ENCODE measurements around the gene MIDN. TPM values are rescaled to one million over a fixed set of nuclear protein-coding genes. Genes with fewer than 3 reads are reported as not detected.
A peak's percentile ranks its signal among the peaks of the same experiment; 100 is the strongest.
"Not testable (repeated sequence)": the region's sequence is repeated elsewhere in the genome, so short reads cannot be mapped to it uniquely, and the experiment has no call there.

Gene MIDN
- total RNA-seq (126 TPM), polyA plus RNA-seq (1 to 10 TPM; 1.4 to 3.4 (median 1.8) TPM)

DNA sequence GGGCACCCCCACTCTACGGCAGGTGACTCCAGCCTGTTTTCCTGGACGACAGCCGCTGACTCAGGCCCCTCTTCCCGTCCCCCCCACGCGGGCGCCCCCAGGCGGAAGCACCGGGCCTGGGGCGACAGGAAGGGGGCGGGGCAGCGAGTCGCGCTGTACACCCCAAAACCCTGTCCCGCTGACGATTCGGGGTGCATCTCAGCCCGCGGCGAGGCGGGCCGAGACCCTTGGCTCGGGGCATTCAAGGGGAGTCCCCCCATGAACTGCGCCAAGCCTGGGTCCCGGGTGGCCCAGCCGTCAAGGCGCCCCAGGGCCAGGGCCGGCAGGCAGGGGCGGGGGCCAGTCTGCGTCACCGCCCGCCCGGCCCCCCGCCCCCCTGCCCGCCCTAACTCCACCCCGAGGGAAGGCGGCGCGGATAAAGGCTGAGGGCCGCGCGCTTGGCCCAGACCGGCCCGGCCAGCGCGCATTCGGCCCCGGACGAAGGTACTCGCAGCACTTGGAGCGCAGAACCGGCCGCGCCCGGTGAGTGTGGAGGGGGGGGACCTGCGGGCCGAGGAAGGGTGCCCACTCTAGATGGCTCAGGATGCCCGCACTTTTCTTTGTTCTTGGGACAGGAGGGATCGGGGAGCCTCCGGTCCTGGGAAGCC lies at the start of gene MIDN:
TSS of gene MIDN (plus strand) at position 445 of the 647 bp plus-strand sequence. CDS start 1,714 bp downstream, outside the sequence.
- H3K9me3 Mint-ChIP-seq: peaks cover 0 to 2% (median 0%) of the 10 kb centered on the region in 7 donors
- no peak within 1 kb of the TSS for H3K4me3 ChIP-seq (ENCODE audit: low read depth, low read length)
- no peaks in the 10 kb centered on the region for H3K36me3 ChIP-seq (ENCODE audit: control insufficient read depth, insufficient read depth, low read length)
- no peaks in the 10 kb centered on the region for H3K9me3 ChIP-seq (ENCODE audit: control insufficient read depth in 2 of 2, low read length in 2 of 2)
- peak within 1 kb of the TSS in 2 of 3 donors; percentile 59 to 74 for H3K27ac Mint-ChIP-seq
- H3K4me1 Mint-ChIP-seq: peaks cover 0 to 14% (median 7%) of the 10 kb centered on the region in 4 donors
- DNase-seq (peak; percentile 73 to 80 (median 76)), ATAC-seq (ENCODE audit: low read depth in 2 of 2) (peak; percentile 3 to 5)
- no peaks in the 10 kb centered on the region for H3K36me3 Mint-ChIP-seq
- peak within 1 kb of the TSS; percentile 97 for H3K27ac ChIP-seq (ENCODE audit: insufficient read depth, low read length, poor library complexity, severe bottlenecking)
- H3K4me1 ChIP-seq (ENCODE audit: control insufficient read depth, insufficient read depth, low read length, poor library complexity, severe bottlenecking): peaks cover 49% of the 10 kb centered on the region
- no peaks in the 10 kb centered on the region for H3K27me3 ChIP-seq (ENCODE audit: control insufficient read depth, insufficient read depth, low read length)
- peak within 1 kb of the TSS; percentile 72 to 100 (median 75) for H3K4me3 Mint-ChIP-seq
- H3K27me3 Mint-ChIP-seq: no peaks in the 10 kb centered on the region

DNA sequence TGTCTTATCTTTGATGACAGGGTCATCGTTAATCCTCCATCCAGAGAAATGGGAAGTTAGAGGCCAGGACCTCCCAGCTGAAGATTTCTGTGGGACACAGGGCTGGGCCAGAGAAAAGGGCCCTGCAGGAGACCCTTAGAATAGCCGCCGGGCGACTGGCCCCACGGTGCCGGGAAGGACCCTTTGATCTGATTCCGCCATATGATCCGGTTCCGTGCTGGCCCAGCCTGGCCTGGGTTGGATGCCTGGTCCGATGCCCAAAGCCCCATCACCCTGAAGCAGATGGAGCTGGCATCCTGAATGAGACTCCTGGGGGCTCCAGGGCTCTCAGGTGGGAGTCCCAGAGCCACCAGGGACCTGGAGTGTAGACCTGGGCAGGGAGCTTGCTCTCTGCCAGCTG lies 48.9 kb upstream of the MIDN start:
- peaks cover 5 to 11% (median 7%) of the 10 kb centered on the region in 4 donors for H3K4me1 Mint-ChIP-seq
- H3K36me3 ChIP-seq (ENCODE audit: control insufficient read depth, insufficient read depth, low read length): no peaks in the 10 kb centered on the region
- H3K36me3 Mint-ChIP-seq: no peaks in the 10 kb centered on the region
- ATAC-seq (ENCODE audit: low read depth in 2 of 2) (no peak), DNase-seq (no peak)
- H3K27me3 Mint-ChIP-seq: no peaks in the 10 kb centered on the region
- H3K4me1 ChIP-seq (ENCODE audit: control insufficient read depth, insufficient read depth, low read length, poor library complexity, severe bottlenecking): peaks cover 6% of the 10 kb centered on the region
- H3K9me3 ChIP-seq (ENCODE audit: control insufficient read depth in 2 of 2, low read length in 2 of 2): no peaks in the 10 kb centered on the region
- H3K27me3 ChIP-seq (ENCODE audit: control insufficient read depth, insufficient read depth, low read length): no peaks in the 10 kb centered on the region
- no peaks in the 10 kb centered on the region for H3K9me3 Mint-ChIP-seq
- no peak overlapping the region for H3K4me3 Mint-ChIP-seq
- no peak overlapping the region for H3K27ac Mint-ChIP-seq
- no peak overlapping the region for H3K4me3 ChIP-seq (ENCODE audit: low read depth, low read length)
- H3K27ac ChIP-seq (ENCODE audit: insufficient read depth, low read length, poor library complexity, severe bottlenecking): no peak overlapping the region

DNA sequence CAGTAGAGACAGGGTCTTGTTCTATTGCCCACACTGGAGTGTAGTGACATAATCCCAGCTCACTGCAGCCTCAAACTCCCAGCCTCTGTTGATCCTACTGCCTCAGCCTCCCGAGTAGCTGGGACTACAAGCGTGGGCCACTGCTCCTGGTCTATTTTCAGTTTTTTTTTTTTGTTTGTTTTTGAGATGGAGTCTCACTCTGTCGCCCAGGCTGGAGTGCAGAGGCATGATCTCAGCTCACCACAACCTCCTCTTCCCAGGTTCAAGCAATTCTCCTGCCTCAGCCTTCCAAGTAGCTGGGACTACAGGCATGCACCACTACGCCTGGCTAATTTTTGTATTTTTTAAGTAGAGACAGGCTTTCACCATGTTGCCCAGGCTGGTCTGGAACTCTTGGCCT lies 47.8 kb upstream of the MIDN start:
- not testable (repeated sequence) for H3K27me3 ChIP-seq (ENCODE audit: control insufficient read depth, insufficient read depth, low read length); H3K4me3 Mint-ChIP-seq; H3K36me3 ChIP-seq (ENCODE audit: control insufficient read depth, insufficient read depth, low read length); DNase-seq; H3K9me3 Mint-ChIP-seq; H3K4me3 ChIP-seq (ENCODE audit: low read depth, low read length); H3K9me3 ChIP-seq (ENCODE audit: control insufficient read depth in 2 of 2, low read length in 2 of 2); ATAC-seq (ENCODE audit: low read depth in 2 of 2); H3K27me3 Mint-ChIP-seq; H3K27ac ChIP-seq (ENCODE audit: insufficient read depth, low read length, poor library complexity, severe bottlenecking); H3K27ac Mint-ChIP-seq; H3K36me3 Mint-ChIP-seq
- peaks cover 5 to 13% (median 7%) of the 10 kb centered on the region in 4 donors for H3K4me1 Mint-ChIP-seq
- H3K4me1 ChIP-seq (ENCODE audit: control insufficient read depth, insufficient read depth, low read length, poor library complexity, severe bottlenecking): peaks cover 10% of the 10 kb centered on the region

DNA sequence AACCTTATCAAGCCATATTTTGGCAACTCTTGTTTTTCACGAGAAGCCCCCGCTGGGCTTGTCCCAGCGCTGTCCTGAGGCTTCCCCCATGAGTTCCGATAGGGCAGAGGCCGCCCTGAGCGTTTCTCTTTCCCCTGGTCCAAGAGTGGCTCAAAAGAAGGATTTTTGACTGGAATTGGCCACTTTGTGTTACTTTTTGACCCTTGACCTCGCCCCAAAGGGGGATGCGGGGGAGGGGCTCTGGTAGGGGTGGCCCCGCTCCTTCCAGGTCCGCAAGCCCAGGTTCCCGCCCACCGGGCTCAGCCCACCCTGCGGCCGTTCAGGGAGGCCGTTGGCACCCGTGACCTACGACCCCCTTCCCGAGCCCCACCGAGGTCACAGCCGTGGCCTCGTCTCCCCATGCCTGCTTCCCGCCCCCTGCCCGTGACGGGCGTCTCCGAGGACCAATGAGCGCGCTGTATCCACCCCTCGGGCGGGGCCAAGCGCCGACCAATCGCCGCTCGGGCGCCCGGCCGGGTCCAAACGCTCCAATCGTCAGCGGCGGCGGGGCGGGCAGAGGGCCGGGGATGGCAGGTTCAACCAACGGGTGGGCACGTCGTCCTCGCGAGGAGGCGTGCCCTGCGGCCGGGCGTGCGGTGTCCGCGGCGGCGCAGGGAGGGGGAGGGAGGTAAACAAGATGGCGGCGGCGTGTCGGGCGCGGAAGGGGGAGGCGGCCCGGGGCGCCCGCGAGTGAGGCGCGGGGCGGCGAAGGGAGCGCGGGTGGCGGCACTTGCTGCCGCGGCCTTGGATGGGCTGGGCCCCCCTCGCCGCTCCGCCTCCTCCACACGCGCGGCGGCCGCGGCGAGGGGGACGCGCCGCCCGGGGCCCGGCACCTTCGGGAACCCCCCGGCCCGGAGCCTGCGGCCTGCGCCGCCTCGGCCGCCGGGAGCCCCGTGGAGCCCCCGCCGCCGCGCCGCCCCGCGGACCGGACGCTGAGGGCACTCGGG lies 43.0 kb upstream of the MIDN start, which contains the start of gene STK11:
TSS of gene STK11 (plus strand) at position 665 of the 986 bp plus-strand sequence. CDS start 1,136 bp downstream, outside the sequence.
- DNase-seq: peak; percentile 99
- ATAC-seq (ENCODE audit: low read depth in 2 of 2): peak; percentile 95
- H3K36me3 Mint-ChIP-seq: no peaks in the 10 kb centered on the region
- Histone ChIP-seq H3K4me3 (ENCODE audit: low read depth, low read length) (peak within 1 kb of the TSS; percentile 70), H3K9me3 (ENCODE audit: control insufficient read depth in 2 of 2, low read length in 2 of 2) (no peaks in the 10 kb centered on the region), H3K4me1 (ENCODE audit: control insufficient read depth, insufficient read depth, low read length, poor library complexity, severe bottlenecking) (peaks cover 52% of the 10 kb centered on the region), H3K27ac (ENCODE audit: insufficient read depth, low read length, poor library complexity, severe bottlenecking) (peak within 1 kb of the TSS; percentile 76), H3K27me3 (ENCODE audit: control insufficient read depth, insufficient read depth, low read length) (no peaks in the 10 kb centered on the region), H3K36me3 (ENCODE audit: control insufficient read depth, insufficient read depth, low read length) (peaks cover 3% of the 10 kb centered on the region)
- H3K27me3 Mint-ChIP-seq: no peaks in the 10 kb centered on the region
- peaks cover 6 to 39% (median 12%) of the 10 kb centered on the region in 4 donors for H3K4me1 Mint-ChIP-seq
- H3K9me3 Mint-ChIP-seq: no peaks in the 10 kb centered on the region
- H3K4me3 Mint-ChIP-seq: peak within 1 kb of the TSS; percentile 94 to 99 (median 97)
- H3K27ac Mint-ChIP-seq: peak within 1 kb of the TSS; percentile 69 to 96 (median 92)

DNA sequence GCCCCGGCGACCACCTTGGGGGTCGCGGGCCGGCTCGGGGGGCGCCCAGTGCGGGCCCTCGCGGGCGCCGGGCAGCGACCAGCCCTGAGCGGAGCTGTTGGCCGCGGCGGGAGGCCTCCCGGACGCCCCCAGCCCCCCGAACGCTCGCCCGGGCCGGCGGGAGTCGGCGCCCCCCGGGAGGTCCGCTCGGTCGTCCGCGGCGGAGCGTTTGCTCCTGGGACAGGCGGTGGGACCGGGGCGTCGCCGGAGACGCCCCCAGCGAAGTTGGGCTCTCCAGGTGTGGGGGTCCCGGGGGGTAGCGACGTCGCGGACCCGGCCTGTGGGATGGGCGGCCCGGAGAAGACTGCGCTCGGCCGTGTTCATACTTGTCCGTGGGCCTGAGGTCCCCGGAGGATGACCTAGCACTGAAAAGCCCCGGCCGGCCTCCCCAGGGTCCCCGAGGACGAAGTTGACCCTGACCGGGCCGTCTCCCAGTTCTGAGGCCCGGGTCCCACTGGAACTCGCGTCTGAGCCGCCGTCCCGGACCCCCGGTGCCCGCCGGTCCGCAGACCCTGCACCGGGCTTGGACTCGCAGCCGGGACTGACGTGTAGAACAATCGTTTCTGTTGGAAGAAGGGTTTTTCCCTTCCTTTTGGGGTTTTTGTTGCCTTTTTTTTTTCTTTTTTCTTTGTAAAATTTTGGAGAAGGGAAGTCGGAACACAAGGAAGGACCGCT lies 42.1 kb upstream of the MIDN start:
- no peak for ATAC-seq (ENCODE audit: low read depth in 2 of 2)
- H3K9me3 Mint-ChIP-seq: no peaks in the 10 kb centered on the region
- peak overlapping the region; percentile 94 to 99 (median 97) for H3K4me3 Mint-ChIP-seq
- Histone ChIP-seq H3K36me3 (ENCODE audit: control insufficient read depth, insufficient read depth, low read length) (peaks cover 3% of the 10 kb centered on the region), H3K27ac (ENCODE audit: insufficient read depth, low read length, poor library complexity, severe bottlenecking) (peak overlapping the region; percentile 74), H3K4me1 (ENCODE audit: control insufficient read depth, insufficient read depth, low read length, poor library complexity, severe bottlenecking) (peaks cover 56% of the 10 kb centered on the region), H3K9me3 (ENCODE audit: control insufficient read depth in 2 of 2, low read length in 2 of 2) (no peaks in the 10 kb centered on the region), H3K4me3 (ENCODE audit: low read depth, low read length) (peak overlapping the region; percentile 70), H3K27me3 (ENCODE audit: control insufficient read depth, insufficient read depth, low read length) (no peaks in the 10 kb centered on the region)
- H3K27me3 Mint-ChIP-seq: no peaks in the 10 kb centered on the region
- no peaks in the 10 kb centered on the region for H3K36me3 Mint-ChIP-seq
- DNase-seq: no peak
- peak overlapping the region; percentile 67 to 96 (median 92) for H3K27ac Mint-ChIP-seq
- H3K4me1 Mint-ChIP-seq: peaks cover 6 to 42% (median 14%) of the 10 kb centered on the region in 4 donors

DNA sequence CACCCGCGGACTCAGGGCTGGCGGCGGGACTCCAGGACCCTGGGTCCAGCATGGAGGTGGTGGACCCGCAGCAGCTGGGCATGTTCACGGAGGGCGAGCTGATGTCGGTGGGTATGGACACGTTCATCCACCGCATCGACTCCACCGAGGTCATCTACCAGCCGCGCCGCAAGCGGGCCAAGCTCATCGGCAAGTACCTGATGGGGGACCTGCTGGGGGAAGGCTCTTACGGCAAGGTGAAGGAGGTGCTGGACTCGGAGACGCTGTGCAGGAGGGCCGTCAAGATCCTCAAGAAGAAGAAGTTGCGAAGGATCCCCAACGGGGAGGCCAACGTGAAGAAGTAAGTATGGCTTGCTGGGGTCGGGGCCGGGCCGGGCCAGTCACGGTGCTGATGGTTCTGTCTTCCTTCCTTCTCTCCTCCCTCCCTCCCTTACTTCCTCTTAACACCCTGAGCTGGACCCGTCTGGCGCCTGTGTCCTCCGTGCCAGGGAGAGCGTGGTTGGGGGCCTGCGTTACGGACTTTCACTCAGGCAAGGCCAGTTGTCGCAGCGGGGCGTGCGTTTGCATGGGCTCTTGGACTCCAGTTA lies 41.4 kb upstream of the MIDN start:
- H3K27me3 ChIP-seq (ENCODE audit: control insufficient read depth, insufficient read depth, low read length): no peaks in the 10 kb centered on the region
- Mint-ChIP-seq H3K36me3 (peaks cover 3% of the 10 kb centered on the region), H3K4me3 (peak overlapping the region; percentile 94 to 99 (median 97)), H3K9me3 (no peaks in the 10 kb centered on the region), H3K27ac (peak overlapping the region; percentile 67 to 96 (median 92)), H3K27me3 (no peaks in the 10 kb centered on the region), H3K4me1 (peaks cover 6 to 48% (median 14%) of the 10 kb centered on the region in 4 donors)
- peaks cover 63% of the 10 kb centered on the region for H3K4me1 ChIP-seq (ENCODE audit: control insufficient read depth, insufficient read depth, low read length, poor library complexity, severe bottlenecking)
- no peak for ATAC-seq (ENCODE audit: low read depth in 2 of 2)
- H3K27ac ChIP-seq (ENCODE audit: insufficient read depth, low read length, poor library complexity, severe bottlenecking): peak overlapping the region; percentile 74
- DNase-seq: peak; percentile 16 to 65 (median 36)
- no peaks in the 10 kb centered on the region for H3K9me3 ChIP-seq (ENCODE audit: control insufficient read depth in 2 of 2, low read length in 2 of 2)
- H3K36me3 ChIP-seq (ENCODE audit: control insufficient read depth, insufficient read depth, low read length): peaks cover 3% of the 10 kb centered on the region
- peak overlapping the region; percentile 70 for H3K4me3 ChIP-seq (ENCODE audit: low read depth, low read length)

DNA sequence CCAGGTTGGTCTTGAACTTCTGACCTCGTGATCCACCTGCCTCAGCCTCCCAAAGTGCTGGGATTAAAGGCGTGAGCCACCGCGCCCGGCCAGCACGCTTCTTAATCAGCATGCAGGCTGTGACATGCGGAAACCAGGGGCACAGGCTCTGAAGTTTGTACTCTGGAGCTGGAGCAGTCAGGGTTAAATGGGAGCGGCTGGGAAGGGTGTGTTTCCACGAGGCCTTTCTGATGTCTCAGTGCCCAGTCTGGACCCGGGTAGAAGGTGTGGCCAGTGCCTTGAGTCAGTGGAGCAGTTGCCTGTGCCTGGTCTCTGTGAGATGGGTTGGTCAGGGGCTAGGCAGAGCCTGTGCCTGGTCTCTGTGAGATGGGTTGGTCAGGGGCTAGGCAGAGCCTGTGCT lies 39.6 kb upstream of the MIDN start:
- not testable (repeated sequence) for H3K36me3 Mint-ChIP-seq; ATAC-seq (ENCODE audit: low read depth in 2 of 2); H3K27ac ChIP-seq (ENCODE audit: insufficient read depth, low read length, poor library complexity, severe bottlenecking); H3K27me3 ChIP-seq (ENCODE audit: control insufficient read depth, insufficient read depth, low read length); H3K9me3 Mint-ChIP-seq; H3K4me3 ChIP-seq (ENCODE audit: low read depth, low read length); H3K36me3 ChIP-seq (ENCODE audit: control insufficient read depth, insufficient read depth, low read length); H3K9me3 ChIP-seq (ENCODE audit: control insufficient read depth in 2 of 2, low read length in 2 of 2); H3K27me3 Mint-ChIP-seq; H3K27ac Mint-ChIP-seq; DNase-seq
- H3K4me1 ChIP-seq (ENCODE audit: control insufficient read depth, insufficient read depth, low read length, poor library complexity, severe bottlenecking): peaks cover 66% of the 10 kb centered on the region
- Mint-ChIP-seq H3K4me1 (peaks cover 3 to 47% (median 12%) of the 10 kb centered on the region in 4 donors), H3K4me3 (peak overlapping the region; percentile 44 to 63 (median 54))
